HG03280 (cell line): ENCODE data around the gene CUX1.
A peak's percentile ranks its signal among the peaks of the same experiment; 100 is the strongest.
"Not testable (repeated sequence)": the region's sequence is repeated elsewhere in the genome, so short reads cannot be mapped to it uniquely, and the experiment has no call there.

ENCODE experiments used
- ATAC-seq: cut with Tn5 transposase; IDR thresholded peaks from one replicate; pipeline ENCODE4 v1.9.1; 2021; ENCODE audit warnings: mild to moderate bottlenecking, moderate library complexity; ENCODE audit not compliant: unreplicated experiment

The CUX1 gene

DNA sequence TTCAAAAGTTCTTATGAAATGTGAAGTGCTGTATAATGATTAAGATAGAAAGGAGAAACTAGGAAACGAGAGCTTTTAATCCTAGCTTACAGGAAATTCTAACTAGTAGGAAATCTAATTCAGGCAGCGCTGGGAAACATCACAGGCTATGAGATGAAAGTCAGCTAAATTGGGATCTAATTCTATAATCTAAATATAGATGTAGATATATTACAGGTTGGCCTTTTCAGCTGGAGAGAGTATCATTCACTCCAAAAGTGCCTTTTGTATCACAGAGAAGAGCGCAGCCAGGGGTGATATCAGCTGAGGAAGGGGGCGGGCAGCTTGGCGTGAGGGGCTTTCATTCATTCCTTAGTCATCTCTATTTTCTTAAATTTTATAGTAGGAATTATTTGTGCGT, 157.0 kb downstream of the CUX1 start:
- no peak for ATAC-seq

- ATAC-seq, result no peak
Measured at GRCh38 chr7:101975046-101975445, 157.6 kb downstream of the CUX1 start.

DNA sequence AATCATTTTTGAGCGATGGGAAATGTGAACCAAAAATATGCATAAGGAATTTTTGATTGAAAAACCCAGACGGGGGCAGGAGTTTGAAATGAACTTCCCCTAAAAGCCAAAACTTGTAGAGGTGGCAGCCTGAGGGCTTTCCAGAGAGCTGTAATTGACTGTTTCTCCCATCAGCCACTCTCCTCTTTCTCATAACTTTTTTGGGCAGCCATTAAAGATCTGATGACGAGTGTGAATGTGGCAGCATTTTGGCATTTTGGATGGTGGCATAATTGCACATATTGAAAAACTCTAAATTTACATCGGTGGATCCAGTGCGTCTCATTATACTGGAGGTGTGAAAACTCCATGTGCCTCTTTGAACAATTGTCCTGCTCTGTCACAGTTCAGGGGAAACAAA, 159.0 kb downstream of the CUX1 start:
- ATAC-seq, result no peak

DNA sequence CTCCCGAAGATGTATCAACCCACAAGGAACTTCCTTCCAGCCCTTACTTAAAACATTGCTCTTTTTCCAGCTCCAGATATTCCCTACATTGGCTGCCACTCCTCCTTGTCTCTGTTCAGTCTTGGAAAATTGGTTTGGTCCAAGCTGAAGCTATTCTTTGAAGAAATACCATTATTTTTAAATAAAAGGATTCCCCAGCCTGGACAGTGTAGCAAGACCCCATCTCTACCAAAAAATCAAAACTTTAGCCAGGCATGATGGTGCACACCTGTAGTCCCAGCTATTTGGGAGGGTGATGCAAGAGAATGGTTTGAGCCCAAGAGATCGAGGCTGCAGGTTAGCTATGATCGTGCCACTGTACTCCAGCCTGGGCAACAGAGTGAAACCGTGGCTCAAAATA, 159.8 kb downstream of the CUX1 start:
- no peak for ATAC-seq

DNA sequence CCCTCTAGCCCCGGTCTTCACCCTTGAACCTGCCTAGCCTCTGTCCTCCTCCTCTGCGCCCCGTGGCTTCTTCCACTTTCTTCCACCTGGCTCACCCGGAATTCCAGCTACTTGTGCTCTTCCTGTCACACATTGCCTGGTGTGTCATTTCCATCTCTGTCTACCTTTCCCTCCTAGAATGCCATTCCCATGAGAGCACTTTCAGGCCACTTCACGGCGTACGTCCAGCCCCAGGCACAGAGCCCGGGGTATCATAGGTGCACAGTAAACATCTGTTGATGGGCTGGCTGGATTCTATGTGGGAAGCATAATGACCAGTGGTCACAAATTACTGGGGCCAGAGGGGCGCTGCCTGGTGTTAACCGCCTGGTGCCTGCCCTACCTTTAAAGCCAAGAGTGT, 161.3 kb downstream of the CUX1 start:
- no peak for ATAC-seq

DNA sequence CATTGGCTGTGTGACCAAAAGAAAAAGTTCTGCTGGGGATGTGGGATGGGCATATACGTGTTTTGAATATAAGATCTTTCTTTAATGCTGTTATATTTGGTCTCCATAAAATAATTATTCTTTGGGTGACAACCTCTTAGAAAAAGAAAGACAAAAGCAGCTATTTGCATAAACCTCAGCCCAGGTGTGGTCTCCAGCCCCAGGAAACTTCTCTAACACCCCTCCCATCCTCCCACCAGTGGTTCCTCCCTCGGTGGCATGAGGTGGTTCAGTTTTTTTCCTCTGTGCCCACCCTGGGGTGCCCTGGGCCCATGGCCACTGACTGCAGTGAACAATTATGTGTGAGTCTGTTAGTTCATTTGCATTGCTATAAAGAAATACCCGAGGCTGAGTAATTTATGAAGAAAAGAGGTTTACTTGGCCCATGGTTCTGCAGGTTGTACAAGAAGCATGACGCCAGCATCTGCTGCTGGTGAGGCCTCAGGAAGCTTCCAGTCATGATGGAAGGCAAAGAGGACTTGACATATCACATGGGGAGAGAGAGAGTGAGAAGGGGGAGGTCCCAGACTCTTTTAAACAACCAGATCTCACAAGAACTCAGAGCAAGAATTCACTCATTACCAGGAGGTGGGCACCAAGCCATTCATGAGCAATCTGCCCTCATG, 165.9 kb downstream of the CUX1 start:
- no peak for ATAC-seq

GRCh38 chr7:101984133-101984879, 166.9 kb downstream of the CUX1 start:
- no peak for ATAC-seq

DNA sequence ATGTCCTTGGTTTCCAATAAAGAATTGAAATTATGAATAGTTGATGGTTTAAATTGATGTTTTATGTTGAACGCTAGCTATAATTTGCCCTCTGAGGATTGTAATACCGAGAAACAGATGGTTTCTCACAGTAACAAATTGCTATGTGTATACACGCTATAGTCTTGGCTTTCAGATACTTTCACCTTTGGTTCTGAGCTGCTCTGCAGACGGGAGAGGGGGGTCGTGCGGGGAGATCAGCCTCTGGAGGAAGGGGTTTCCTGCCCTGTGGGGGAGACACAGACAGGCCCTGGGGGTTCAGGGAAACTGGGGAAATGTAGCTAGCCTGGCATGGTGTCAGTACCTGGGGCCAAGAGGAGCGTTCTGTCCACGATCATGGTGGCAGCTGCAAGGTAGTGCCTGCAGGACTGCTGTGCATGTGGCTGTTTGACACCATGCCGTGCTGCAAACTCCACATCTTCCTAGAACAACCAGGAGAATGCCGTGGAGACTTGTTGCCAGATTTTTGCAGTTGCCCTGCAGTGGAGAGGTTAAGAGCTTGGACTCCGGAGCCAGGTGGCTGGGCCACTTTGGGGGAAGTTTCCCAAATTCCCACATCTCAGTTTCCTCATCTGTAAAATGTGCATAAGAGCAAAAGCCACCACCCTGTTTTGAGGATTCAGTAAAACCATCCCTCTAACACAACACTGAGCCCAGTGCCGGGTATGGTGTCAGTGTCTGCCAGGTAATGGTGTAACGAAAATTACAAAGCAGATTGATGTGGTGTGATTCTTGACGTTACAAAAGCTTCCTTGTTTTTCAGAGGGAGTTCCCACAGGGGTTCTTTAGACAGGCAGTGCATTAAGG, 167.9 kb downstream of the CUX1 start:
- no peak for ATAC-seq

- ATAC-seq, result no peak
Measured at GRCh38 chr7:101985903-101986734, 168.7 kb downstream of the CUX1 start.

GRCh38 chr7:101987494-101987893, 170.1 kb downstream of the CUX1 start:
- ATAC-seq, result no peak

- not testable (repeated sequence) for ATAC-seq
Measured at GRCh38 chr7:101988060-101988459, 170.6 kb downstream of the CUX1 start.

DNA sequence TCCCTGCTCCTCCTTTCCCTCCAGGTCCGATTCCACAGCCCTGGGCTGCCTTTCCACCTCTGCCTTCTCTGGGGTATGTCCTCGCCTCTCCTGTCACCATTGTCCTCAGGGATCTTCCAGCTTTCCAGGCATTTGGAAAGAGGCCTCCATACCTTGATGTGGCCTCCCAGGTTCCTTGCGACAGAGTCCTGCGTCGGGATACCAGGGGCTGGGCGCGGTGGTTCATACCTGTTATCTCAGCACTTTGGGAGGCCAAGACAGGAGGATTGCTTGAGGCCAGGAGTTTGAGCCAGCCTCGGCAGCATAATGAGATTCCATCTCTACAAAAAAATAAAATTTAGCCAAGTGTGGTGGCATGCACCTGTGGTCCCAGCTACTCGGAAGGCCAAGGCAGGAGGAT, 171.1 kb downstream of the CUX1 start:
- ATAC-seq, result no peak

DNA sequence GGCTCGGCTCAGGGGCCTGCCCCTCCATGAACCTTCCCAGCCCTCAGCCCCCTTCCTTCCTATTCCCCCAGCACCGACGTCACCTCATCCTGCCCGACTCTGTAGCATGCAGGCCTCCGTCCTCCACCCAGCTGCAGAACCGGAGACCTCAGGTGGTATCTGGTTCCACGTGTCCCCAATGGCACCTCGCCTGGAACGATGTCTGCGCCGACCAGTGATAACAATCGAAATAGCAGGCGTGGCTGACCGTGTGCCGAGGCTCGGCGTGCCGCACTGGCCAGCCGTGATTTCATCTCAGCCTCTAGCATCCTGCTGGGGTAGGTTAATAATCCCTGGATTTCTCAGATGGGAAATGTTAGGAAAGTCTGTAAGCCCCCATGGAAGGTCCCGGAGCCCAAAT, 171.7 kb downstream of the CUX1 start:
- no peak for ATAC-seq

DNA sequence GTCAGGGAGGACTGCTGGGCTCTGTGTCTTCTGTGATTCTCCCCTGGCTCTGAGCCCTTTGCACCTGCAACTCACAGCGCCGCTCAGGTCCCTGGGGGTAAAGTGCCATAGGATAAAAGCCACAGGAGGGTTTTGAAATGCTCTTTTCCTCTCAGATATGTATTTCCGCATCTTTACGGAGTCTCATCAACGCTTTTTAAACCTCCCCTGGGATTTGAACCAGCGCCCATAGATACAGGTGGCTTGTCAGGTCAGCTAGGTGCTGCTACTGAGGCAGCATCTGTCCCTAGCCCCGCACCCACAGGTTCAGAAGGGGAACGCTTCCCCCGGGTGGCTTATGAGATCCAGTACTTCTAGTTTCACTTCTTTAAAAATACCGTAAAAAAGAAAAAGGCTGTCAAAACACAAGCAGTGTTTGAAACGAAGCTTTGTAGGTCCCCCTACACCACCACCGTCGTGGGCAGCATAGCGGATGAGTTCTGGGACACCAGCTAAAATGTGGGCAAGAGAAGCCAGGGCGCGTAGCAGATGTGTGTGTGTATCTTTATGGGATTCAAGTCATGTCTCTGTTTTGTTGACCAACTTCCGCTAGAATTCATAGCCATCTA, 173.5 kb downstream of the CUX1 start:
- ATAC-seq, result peak; percentile 79

DNA sequence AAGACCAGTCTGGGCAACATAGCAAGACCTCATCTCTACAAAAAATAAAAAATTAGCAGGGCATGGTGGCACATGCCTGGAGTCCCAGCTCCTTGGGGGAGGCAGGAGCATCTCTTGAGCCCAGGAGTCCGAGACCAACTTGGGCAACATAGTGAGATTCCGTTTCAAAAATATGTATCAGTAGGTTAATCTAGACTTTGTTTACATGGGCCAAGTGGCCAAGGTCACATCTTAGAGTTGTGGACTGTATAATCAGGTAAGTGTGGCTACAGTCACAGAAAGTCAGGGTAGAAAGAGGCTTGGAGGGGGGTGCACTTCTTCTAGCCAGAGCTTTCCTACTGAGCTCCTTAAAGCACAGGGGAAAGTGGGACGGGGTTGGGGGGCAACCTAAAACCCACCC, 174.4 kb downstream of the CUX1 start:
- ATAC-seq, result no peak

DNA sequence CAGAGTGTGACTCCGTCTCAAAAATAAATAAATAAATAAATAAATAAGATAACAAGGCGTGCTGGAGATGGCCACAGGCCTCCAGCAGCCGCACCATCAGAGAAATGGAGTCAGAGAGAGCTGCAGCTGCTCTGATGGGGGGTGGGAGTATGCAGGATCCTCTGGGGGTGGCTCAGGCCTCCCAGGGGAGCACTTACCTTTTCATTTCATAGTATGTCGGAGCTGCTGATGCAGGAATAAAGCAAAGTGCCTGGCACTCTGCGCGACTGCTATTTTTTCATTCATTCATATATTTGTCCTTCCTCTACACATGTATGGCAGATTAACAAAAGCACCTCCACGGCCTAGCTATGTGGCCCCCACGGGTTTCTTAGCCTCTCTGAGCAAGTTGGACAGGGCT, 175.9 kb downstream of the CUX1 start:
- ATAC-seq, result no peak

DNA sequence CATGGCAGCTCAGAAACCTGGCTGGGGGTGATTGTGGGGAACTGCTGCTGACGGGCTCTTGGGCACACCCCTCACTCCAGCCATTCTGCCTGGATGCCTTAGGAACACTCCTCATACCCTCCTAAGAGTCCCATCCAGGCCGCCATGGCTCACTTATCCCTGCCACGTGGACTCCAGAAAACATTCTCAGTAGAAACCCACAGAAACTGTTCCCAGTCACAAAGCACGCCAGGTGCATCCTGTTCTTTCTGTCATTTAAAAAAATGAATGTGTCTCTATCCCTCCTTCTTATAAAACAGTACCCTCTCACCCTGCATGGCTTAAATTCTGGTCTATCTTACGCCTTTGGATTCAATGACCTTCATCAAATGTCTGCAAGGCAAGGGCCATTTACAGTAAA, 177.7 kb downstream of the CUX1 start:
- ATAC-seq, result no peak

- no peak for ATAC-seq
Measured at GRCh38 chr7:101996131-101996691, 178.8 kb downstream of the CUX1 start.

DNA sequence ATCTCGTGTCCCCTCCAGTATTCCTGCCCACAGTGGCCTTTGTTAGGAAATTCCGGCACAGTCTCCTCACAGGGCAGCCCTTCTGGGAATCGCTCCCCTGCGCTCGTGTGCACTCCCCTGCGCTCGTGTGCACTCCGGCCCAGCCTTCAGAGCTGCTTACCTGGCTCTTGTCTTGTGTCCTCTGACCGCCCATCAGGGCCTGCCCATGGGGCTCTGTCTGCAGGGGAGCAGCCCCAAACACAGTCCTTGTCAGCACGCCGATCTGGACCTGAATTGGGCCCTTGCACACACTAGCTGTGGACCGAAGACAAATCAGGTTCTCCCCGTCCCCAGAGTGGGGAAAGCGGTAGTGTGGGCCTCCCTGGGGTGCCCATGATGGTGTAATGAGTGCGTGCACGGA, 179.4 kb downstream of the CUX1 start:
- no peak for ATAC-seq
